Kidney epithelial cell (primary cell): Measurements from ENCODE around the gene RHEB. TPM values are rescaled to one million over a fixed set of nuclear protein-coding genes. Genes with fewer than 3 reads are reported as not detected.

ENCODE experiments used
- DNase-seq: peaks from one replicate; pipeline ENCODE4 v3.0.0-alpha.2; 2010; ENCODE audit warnings: low read depth
- H3K27me3 ChIP-seq: 2 replicates; pipeline ENCODE4 v1.6.0; 2011; ENCODE audit warnings: low read length; ENCODE audit not compliant: control insufficient read depth, insufficient read depth
- H3K36me3 ChIP-seq: 2 replicates; pipeline ENCODE4 v1.5.1; 2011; ENCODE audit warnings: low read length; ENCODE audit not compliant: control insufficient read depth, insufficient read depth
- H3K4me3 ChIP-seq: 2 replicates; pipeline ENCODE4 v1.5.1; 2011; ENCODE audit warnings: low read depth, mild to moderate bottlenecking, control low read depth, low read length
- total RNA-seq: library from RNA; depleted of rRNA; stranded (reverse); fragments of >200 nt; gene quantifications from 2 replicates; pipeline ENCODE4 v1.2.3, GENCODE V29; 2015
- TF ChIP-seq, protein P1 (sequence below): IDR thresholded peaks from 2 replicates; pipeline ENCODE4 v1.5.1; 2011; ENCODE audit warnings: mild to moderate bottlenecking, moderate library complexity, low read length, control low read depth, inconsistent platforms; ENCODE audit not compliant: insufficient read depth, poor library complexity, severe bottlenecking

RHEB gene
- total RNA-seq, 1 donor from 2014 or later: 139 TPM

DNA sequence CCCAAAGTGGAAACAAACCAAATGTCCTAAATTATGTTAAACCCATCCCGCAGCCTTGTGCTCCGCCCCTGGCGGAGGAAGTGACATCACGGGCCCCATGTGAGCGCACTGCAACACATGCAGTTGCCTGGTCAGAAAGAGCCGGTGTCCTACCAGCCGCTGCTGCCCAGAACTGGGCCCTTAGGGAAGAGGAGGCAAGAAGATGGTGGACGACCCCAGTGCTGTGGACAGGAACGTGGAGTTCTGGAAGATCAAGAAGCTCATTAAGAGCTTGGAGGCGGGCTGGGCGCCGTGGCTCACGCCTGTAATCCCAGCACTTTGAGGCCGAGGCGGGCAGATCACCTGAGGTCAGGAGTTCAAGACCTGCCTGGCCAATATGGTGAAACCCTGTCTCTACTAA lies 18.0 kb downstream of the RHEB start:
- TF ChIP-seq, protein P1, sequence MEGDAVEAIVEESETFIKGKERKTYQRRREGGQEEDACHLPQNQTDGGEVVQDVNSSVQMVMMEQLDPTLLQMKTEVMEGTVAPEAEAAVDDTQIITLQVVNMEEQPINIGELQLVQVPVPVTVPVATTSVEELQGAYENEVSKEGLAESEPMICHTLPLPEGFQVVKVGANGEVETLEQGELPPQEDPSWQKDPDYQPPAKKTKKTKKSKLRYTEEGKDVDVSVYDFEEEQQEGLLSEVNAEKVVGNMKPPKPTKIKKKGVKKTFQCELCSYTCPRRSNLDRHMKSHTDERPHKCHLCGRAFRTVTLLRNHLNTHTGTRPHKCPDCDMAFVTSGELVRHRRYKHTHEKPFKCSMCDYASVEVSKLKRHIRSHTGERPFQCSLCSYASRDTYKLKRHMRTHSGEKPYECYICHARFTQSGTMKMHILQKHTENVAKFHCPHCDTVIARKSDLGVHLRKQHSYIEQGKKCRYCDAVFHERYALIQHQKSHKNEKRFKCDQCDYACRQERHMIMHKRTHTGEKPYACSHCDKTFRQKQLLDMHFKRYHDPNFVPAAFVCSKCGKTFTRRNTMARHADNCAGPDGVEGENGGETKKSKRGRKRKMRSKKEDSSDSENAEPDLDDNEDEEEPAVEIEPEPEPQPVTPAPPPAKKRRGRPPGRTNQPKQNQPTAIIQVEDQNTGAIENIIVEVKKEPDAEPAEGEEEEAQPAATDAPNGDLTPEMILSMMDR: no peak
- H3K27me3 ChIP-seq: no peaks in the 10 kb centered on the region
- no peak overlapping the region for H3K4me3 ChIP-seq
- no peaks in the 10 kb centered on the region for H3K36me3 ChIP-seq
- DNase-seq: no peak

DNA sequence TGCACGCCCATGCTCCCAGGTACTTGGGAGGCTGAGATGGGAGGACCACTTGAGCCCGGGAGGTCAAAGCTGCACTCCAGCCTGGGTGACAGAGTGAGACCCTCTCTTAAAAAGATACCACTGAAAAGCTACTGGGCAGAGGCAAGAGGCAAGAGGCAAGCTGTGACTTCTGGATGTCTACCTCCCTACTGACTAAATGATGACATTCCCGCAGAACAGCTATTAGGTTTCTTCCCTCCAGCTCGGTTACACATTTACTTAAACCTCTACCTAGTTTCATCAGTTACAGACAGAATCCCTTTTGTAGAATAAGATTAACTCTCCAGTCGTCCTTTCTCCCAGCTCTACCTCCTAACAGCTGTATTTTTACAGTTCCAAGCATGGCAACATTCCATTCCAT lies 21.2 kb downstream of the RHEB start:
- H3K4me3 ChIP-seq: no peak overlapping the region
- DNase-seq: no peak
- TF ChIP-seq, protein P1: no peak

DNA sequence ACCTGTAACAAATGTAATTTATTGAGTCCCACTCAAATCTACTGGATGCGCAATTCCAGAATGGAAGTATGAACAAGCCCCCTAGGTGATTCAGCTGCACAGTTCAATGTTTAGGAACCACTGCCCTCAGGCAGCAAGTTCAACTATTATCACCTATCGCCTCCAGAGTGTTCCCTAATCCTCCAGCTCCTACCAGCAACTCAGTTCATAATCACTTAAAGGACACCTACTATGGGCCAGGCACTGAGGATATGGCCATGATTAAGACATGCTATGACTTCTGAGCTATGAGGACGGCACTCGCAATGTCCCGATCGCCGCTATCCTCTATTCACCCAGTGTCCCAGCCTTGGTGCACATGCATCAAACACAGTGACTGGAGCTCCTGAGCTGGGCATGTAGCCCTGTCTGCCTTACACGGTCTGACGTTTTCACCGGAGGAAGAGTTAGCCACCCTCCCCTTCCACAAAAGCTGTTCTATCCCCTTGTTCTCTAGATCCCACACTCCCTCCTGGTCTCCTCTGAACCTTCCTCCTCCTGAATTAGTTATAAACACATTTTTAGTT lies 22.3 kb downstream of the RHEB start:
- Histone ChIP-seq H3K4me3 (no peak overlapping the region), H3K36me3 (no peaks in the 10 kb centered on the region), H3K27me3 (no peaks in the 10 kb centered on the region)
- TF ChIP-seq, protein P1: no peak
- DNase-seq: no peak

More for the DNA sequence above, 21.2 kb downstream of the RHEB start:
- H3K36me3 ChIP-seq: no peaks in the 10 kb centered on the region
- no peaks in the 10 kb centered on the region for H3K27me3 ChIP-seq

DNA sequence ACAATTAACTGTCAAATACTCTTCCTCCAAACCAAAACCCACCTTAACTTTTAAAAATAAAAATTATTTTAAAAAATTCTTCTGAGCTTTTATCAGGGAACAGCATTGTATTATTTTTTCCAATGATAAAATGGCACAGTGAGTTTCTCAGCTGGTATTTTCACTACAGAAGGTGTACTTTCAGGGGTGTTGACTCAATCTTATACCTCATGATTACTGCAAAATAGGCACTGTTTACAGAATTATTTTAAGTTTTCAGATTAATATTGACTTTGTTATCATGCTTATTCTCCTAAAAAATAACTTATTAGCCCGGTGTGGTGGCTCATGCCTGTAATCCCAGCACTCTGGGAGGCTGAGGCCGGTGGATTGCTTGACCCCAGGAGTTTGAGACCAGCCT lies 24.3 kb downstream of the RHEB start:
- no peak for DNase-seq

DNA sequence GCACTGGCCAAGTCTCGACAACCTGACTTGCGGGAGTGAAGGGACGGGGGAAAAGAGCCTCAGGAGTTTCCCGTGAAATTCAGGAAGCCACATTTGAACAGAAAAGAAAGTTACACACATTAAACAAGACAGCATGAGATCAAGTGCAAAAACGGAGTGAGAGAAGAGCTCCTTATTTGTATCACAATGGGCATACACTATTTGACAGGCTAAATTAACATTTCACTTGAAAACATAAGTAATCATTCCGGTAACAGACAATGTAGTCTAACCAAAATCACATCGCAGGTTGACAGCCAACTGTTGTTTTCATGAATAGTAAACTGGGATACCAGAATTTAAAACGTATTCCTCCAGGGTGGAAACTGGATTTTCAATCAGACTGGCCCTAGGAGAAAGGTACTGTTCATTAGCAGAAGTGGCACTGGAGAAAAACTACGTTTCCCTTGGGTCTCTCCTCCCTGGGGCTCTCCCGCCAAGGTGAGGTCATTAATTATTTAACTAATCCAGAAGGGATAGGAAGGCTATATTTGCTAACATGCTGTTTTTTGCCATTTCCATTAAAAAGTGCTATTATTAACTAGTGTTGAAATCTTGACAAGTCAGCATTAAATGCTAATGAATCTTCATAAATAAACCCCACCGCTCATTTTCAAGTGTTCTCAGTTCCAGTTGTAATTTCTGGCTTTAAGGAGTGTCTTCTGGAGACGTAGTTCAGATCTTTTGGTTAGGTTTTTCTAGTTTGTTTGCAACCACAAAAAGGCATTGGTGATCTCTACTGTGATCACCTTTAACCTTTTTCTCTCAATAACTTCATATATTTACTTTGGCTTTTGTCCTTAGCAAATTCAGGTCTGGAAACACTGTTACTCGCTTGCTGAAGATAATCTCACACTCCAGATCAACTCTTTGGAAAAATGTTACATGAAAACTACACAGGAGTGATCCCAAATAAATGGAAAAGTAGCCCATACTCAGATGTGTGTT lies 25.1 kb downstream of the RHEB start:
- H3K4me3 ChIP-seq: no peak overlapping the region
- H3K36me3 ChIP-seq: peaks cover 2% of the 10 kb centered on the region
- TF ChIP-seq, protein P1: no peak
- H3K27me3 ChIP-seq: no peaks in the 10 kb centered on the region
- no peak for DNase-seq

More for the DNA sequence above, 24.3 kb downstream of the RHEB start:
- no peaks in the 10 kb centered on the region for H3K27me3 ChIP-seq
- H3K4me3 ChIP-seq: no peak overlapping the region
- TF ChIP-seq, protein P1: no peak
- H3K36me3 ChIP-seq: peaks cover 2% of the 10 kb centered on the region
